Esophagus squamous epithelium (tissue), 4 donors: ENCODE data around the gene SLC9A2.

Experiments
- POLR2A ChIP-seq, 4 donors: fragments of 450-650 bp; IDR thresholded peaks; one replicate each; pipeline ENCODE4 v1.6.1; 2017; ENCODE audit warnings: antibody characterized with exemption in 4 of 4, mild to moderate bottlenecking in 4 of 4, moderate library complexity in 3 of 4
- TF ChIP-seq, protein P1 (sequence below), 6 experiments: fragments of 450-650 bp in 4 of 6; fragments of 200-600 bp in 2 of 6; sonication (generic) in 2 of 6; IDR thresholded peaks; one replicate each; pipeline ENCODE4 v1.5.1; 2016 to 2019; ENCODE audit warnings: antibody characterized with exemption in 6 of 6, mild to moderate bottlenecking in 4 of 6, moderate library complexity in 4 of 6

DNA sequence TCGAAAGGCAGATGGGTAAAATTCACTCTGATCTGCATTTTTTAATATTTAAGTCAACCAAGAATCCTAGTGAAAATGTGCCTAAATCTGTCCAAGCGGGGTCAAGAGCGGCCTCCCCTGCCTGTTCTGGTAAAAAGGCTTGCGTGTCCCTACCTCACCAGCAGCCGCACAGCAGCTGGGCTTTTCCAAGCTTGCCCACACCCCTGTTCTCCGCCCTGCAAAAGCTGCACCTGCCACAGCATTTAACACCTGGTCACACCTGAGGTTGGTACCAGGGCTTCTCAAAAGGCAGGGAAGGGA lies 116.7 kb downstream of the SLC9A2 start:
- TF ChIP-seq, protein P1, sequence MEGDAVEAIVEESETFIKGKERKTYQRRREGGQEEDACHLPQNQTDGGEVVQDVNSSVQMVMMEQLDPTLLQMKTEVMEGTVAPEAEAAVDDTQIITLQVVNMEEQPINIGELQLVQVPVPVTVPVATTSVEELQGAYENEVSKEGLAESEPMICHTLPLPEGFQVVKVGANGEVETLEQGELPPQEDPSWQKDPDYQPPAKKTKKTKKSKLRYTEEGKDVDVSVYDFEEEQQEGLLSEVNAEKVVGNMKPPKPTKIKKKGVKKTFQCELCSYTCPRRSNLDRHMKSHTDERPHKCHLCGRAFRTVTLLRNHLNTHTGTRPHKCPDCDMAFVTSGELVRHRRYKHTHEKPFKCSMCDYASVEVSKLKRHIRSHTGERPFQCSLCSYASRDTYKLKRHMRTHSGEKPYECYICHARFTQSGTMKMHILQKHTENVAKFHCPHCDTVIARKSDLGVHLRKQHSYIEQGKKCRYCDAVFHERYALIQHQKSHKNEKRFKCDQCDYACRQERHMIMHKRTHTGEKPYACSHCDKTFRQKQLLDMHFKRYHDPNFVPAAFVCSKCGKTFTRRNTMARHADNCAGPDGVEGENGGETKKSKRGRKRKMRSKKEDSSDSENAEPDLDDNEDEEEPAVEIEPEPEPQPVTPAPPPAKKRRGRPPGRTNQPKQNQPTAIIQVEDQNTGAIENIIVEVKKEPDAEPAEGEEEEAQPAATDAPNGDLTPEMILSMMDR (IDR thresholded peaks at IDR 0.05) = no peak
- no peak for TF ChIP-seq POLR2A (IDR thresholded peaks at IDR 0.05)
